Lung (tissue), 12 donors: ENCODE measurements around the gene PIRT. TPM values are rescaled to one million over a fixed set of nuclear protein-coding genes. Genes with fewer than 3 reads are reported as not detected.

Experiments used
- ATAC-seq: fragments of 200-7000 bp; cut with Tn5 transposase; one replicate; pipeline ENCODE4 v1.9.1; 2020; ENCODE audit warnings: moderate number of reproducible peaks; ENCODE audit not compliant: insufficient read depth, low FRiP score
- DNase-seq, 3 donors: peaks; one replicate each; pipeline ENCODE4 v3.0.0-alpha.2; 2013 to 2017
- H3K27ac ChIP-seq, 2 donors: one replicate each; pipeline ENCODE4 v1.5.1; 2013; ENCODE audit warnings: mild to moderate bottlenecking in 2 of 2, moderate library complexity in 2 of 2, control low read depth in 1 of 2, inconsistent platforms in 1 of 2, low read depth in 1 of 2, low read length in 1 of 2
- H3K27me3 ChIP-seq, 3 donors: one replicate each; pipeline ENCODE4 v1.5.1; 2013; ENCODE audit warnings: low read length in 2 of 3; ENCODE audit not compliant: control insufficient read depth in 3 of 3, insufficient read depth in 3 of 3
- H3K36me3 ChIP-seq, 4 donors: one replicate each; pipeline ENCODE4 v1.5.1; 2013; ENCODE audit warnings: low read length in 4 of 4, mild to moderate bottlenecking in 1 of 4, moderate library complexity in 1 of 4; ENCODE audit not compliant: control insufficient read depth in 4 of 4, insufficient read depth in 4 of 4
- H3K4me1 ChIP-seq, 5 donors: one replicate each; pipeline ENCODE4 v1.5.1; 2013; ENCODE audit warnings: low read length in 5 of 5, mild to moderate bottlenecking in 2 of 5, moderate library complexity in 1 of 5; ENCODE audit not compliant: control insufficient read depth in 5 of 5, insufficient read depth in 5 of 5
- H3K4me3 ChIP-seq: one replicate; pipeline ENCODE4 v1.5.1; 2013; ENCODE audit warnings: mild to moderate bottlenecking, control low read depth, moderate library complexity
- H3K9ac ChIP-seq, 2 donors: one replicate each; pipeline ENCODE4 v1.5.1; 2013; ENCODE audit warnings: low read length in 2 of 2, control low read depth in 1 of 2; ENCODE audit not compliant: insufficient read depth in 1 of 2
- H3K9me3 ChIP-seq, 4 donors: one replicate each; pipeline ENCODE4 v1.5.1; 2013; ENCODE audit warnings: low read length in 3 of 4, mild to moderate bottlenecking in 1 of 4, moderate library complexity in 1 of 4; ENCODE audit not compliant: control insufficient read depth in 4 of 4, insufficient read depth in 3 of 4
- CTCF ChIP-seq: IDR thresholded peaks from 2 replicates; pipeline ENCODE4 v1.5.1; 2012; ENCODE audit warnings: mild to moderate bottlenecking; ENCODE audit errors: control extremely low read depth, extremely low read depth
- WGBS, 2 donors: extraction: QIAGEN DNeasy Blood & Tissue Kit; methylation state at CpG; one replicate each; pipeline ENCODE4 v1.1.7; 2013; 5-methylcytosine and 5-hydroxymethylcytosine counted together
- polyA plus RNA-seq, 2 donors: library from polyadenylated mRNA; stranded (reverse); fragments of 200-250 nt; gene quantifications; one replicate each; pipeline ENCODE4 v1.2.1, GENCODE V29; 2013
- total RNA-seq, 2 donors: library from RNA; depleted of rRNA in 1 of 2; stranded (reverse); fragments of >200 nt in 1 of 2; gene quantifications; one replicate each; pipeline ENCODE4 v1.2.1, GENCODE V29; 2014 to 2021
- donor health status: control.
- donor health status: control.
- donor health status: Bipolar disorder and iron deficiency.
- donor health status: healthy.
- donor health status: DM: yes; HTN: yes; CAD: no.

PIRT gene
- total and polyA plus RNA-seq, 4 donors, result 0.26 TPM; not detected in 3

DNA sequence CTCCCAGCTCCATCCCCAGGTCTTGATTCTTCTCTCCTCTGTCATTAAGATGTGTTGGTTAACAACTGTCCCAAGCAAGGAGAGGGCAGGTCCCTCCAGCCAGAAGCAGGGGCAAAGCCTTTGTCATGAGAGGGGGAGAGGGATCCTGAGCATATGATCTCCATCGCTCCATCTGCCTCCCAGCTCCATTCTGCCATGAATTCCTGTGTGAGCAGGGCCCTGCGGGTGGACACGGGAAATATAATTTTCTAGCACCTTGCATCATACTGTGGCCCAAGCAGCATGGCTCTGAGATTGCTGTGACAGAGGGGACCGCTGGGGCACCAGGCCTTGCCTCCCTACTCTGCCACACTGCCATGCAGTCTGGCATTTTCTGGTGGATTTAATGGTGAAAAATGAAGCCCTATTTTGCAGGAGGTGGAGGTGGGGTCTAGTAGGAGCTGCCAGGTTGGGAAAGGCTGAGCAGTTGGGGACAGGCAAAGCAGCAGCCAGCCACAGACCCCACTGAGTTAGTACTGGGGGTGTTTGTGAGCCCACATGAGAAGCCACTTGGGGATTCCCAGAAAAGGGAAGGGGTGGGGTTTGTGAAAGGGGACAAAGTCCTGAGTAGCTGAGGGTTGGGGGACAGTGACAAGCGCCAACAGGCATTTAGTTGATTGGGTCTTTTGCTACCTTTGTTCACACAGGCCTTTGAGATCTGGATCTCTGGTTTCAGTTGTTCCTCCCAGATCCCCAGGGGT lies 50.4 kb downstream of the PIRT start:
- Histone ChIP-seq H3K27ac (no peak overlapping the region), H3K27me3 (no peaks in the 10 kb centered on the region), H3K9ac (no peak overlapping the region), H3K4me1 (peaks cover 0 to 3% (median 0%) of the 10 kb centered on the region in 5 donors), H3K9me3 (no peaks in the 10 kb centered on the region), H3K36me3 (no peaks in the 10 kb centered on the region), H3K4me3 (no peak overlapping the region)
- 93 to 96% methylated on average over 5 of the region's 5 CpGs for WGBS, 2 donors
- DNase-seq (no peak), ATAC-seq (no peak)
- no peak for TF ChIP-seq CTCF

DNA sequence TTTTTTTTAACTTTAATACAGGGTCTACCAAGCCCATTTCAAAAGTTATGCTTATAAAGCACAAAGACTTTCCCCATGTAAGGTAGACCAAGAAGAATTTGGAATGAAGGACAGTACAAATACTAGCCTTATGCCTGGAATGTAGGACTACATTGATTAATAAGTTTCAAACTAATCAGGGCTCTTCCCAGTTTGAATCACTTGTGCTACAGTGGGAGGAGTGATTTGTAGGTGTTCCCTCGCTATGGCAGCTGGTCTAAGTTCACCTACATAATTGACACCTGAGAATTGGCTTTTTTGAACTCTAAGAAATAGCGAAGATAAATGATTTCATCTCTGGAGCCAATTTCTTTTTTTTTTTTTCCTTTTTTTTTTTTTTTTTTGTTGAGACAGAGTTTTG lies 52.6 kb downstream of the PIRT start:
- no peak overlapping the region for H3K4me3 ChIP-seq
- no peaks in the 10 kb centered on the region for H3K36me3 ChIP-seq
- no peak for TF ChIP-seq CTCF
- DNase-seq, result no peak
- ATAC-seq, result no peak
- peaks cover 0 to 3% (median 0%) of the 10 kb centered on the region in 5 donors for H3K4me1 ChIP-seq
- no peaks in the 10 kb centered on the region for H3K27me3 ChIP-seq
- no peaks in the 10 kb centered on the region for H3K9me3 ChIP-seq
- no peak overlapping the region for H3K9ac ChIP-seq
- WGBS, 2 donors, result 95 to 96% methylated on average over 2 of the region's 2 CpGs
- H3K27ac ChIP-seq, result no peak overlapping the region

- no peak for TF ChIP-seq CTCF
- peaks cover 0 to 2% (median 0%) of the 10 kb centered on the region in 5 donors for H3K4me1 ChIP-seq
- ATAC-seq (no peak), DNase-seq (no peak)
- H3K4me3 ChIP-seq, result no peak overlapping the region
- no peaks in the 10 kb centered on the region for H3K27me3 ChIP-seq
- 62 to 81% methylated on average over 2 of the region's 2 CpGs for WGBS, 2 donors
- H3K27ac ChIP-seq, result no peak overlapping the region
- peaks cover 0 to 3% (median 0%) of the 10 kb centered on the region in 4 donors for H3K9me3 ChIP-seq
- no peaks in the 10 kb centered on the region for H3K36me3 ChIP-seq
- no peak overlapping the region for H3K9ac ChIP-seq
Observed at GRCh38 chr17:10779609-10780008, 58.3 kb downstream of the PIRT start.
